Measurements from ENCODE around the gene DPF3.

DPF3 gene

DNA sequence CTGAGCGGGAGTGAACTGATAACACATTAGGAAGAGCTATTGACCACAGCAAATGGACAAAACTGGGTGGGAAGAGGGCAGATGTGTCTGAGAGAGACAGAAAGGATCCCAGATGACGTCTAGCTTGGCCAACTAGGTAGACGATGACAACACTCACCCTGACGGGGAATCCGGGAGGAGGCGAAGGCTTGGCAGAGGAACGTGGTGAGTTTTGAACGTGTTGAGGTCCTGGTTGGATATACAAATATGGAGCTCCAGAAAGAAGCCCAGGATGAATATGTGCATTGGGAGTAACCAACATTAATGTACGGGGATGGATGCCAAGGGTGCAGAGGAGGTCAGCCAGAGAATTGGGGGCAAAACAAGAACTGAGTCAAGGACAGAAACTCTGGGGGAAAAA is 60.7 kb downstream of the DPF3 start:
- no peak for DNase-seq

DNA sequence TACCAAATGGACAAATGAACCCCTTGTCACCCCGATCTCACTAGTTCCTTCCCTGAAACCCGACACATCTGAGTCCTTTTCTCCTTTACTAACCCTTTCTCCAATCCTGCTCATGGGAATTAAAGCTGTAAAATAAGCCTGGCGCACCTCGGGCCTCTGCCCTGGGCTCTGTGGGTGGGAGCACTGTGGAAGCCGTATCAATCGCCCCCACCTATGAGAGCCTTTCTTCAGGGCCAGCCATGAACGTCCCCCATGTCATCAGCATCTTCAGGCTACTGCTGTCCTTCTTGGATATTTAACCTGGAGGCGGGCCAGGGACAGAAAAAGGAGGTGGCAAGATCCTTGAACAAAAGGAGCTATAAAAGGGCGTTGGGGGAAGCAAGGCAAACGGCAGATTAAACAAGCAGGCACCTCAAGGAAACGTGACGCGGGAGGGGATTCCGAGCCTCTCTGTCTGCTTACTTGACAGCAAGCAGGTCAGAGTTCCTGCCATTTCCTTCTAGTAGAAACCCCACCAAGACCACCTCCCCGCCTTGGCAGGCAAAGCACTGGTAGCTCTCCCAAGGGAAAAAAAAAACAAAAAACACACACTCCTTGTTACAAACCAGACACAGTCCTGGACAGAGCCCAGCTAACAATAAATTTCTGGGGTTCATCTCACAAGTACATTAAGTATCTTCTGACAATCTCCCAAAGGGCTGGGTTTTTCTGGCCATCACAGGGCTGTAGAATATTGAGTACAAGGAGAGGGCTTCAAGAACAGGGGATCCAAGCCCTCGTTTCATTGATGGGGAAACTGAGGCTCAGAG is 62.9 kb downstream of the DPF3 start:
- no peak for DNase-seq

DNA sequence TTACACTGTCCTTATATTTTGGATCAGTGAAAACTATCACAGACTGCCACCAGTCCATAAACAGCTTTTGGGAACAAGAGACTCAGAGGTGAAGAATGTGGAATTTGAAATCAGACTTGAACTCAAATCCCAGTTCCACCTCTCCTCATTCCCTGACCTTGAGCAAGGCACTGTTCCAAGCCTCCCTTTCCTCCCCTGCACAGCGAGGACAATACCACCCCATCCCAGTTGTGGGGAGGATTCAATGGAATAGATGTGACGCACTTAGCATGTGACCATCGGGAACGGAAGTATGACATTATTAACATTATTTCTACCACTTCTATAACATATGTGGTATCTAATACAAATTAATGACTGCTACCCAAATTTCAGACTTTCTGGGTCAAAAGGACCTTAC is 63.5 kb downstream of the DPF3 start:
- no peak for DNase-seq

DNA sequence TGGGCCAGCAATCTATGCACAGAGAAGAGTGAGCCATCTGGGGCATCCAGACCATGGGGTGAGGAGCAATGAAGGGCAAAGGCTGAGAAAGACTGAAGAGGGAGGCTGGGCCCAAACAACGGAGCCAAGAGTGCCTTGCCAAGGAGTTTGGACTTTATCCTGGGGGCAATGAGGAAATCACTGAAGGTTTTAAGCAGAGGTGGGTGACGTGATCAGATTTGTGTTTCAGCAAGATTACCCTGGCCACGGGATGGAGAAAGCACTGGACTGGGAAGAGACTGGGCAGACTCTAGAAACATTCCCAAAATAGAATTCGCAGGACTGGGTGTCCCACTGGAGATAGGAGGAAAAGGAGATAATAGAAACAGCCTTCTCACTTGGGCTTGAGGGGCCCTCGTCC is 65.3 kb downstream of the DPF3 start:
- DNase-seq = no peak

DNA sequence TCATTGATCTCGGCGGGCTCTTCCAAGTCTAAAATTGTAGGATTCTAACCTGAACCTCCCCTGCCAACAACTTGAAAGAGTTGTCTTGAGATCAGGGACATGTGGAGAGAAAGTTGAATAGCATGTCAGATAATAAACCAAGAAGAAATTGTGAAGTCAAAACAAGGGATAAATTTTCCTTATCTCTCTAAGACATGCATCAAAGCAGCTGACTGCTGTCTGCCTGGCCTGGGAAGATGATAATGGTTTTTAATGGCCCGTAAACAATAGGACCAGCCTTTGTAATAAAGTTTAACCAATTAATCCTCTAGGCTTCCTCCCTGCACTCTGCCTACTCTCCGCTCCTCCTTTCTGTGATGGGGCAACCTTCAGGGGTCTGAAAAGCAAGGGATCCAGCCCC is 67.9 kb downstream of the DPF3 start:
- no peak for DNase-seq

DNA sequence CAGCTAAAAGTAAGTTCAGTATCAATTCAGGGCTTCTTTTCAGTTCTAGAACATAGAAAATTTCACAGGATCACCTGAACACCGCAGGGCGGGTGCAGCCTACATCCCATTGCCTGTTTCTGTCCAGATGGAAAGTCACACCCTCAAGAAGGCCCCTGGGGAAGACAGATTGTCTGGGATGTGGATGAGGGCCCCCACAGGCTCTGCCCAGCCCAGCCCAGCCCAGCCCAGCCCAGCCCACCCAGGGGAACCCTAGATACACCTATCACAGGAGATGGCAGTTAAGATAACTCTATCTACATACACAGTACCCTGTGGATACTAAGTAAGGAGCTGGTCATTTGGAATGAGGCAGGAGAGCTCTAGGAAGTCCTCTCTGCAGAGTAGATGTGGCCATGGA is 68.4 kb downstream of the DPF3 start:
- no peak for DNase-seq

DNA sequence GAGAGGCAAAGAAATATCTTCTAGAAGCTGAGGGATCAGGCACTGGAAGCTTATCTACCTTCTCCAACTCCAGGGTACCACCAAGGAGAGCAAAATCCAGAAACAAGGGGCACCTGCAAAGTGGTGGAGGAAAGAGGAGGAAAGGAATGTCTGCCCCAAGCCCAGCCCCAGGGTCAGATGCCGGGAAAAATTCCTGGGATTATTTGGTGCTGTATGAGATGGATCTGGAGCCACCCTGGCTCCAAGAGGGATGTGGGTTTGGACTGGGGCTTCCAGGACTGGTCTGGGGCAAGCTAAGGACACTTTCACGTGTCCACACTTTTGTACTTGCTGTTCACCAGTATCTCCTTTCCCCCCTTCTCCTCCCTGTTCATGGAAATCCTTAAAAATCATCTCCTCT is 69.8 kb downstream of the DPF3 start:
- DNase-seq = no peak

DNA sequence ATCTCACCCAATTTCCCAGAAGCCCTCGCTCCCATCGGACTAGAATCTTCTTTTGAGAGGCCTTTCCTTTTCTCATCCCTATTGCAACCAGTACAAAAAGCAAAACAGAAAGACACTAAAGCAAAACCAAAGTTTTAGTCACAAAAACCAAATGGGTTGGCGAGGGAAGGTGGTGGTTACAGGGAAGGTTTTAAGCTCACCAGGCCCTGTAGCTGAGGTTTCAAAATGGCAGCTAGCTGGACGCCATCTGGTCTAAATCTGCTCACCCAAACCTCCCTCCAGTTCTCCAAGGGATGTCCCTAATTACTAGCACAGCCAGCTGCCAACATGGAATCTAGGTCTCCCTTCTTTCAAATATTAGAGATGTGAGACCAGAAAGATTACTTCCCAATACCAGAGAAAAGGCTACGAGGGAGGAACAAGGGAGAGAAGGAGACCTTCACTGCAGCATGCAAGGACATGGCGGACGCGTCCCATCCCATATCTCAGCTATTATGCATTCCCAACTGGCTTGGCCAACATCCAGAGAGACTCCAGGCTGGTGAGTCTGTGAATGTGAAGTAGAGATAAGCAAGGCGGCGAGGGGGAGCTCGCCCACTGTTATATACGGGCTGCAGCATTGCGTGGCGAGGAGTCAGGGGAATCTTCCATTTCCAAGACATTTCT is 70.8 kb downstream of the DPF3 start:
- DNase-seq = no peak

DNA sequence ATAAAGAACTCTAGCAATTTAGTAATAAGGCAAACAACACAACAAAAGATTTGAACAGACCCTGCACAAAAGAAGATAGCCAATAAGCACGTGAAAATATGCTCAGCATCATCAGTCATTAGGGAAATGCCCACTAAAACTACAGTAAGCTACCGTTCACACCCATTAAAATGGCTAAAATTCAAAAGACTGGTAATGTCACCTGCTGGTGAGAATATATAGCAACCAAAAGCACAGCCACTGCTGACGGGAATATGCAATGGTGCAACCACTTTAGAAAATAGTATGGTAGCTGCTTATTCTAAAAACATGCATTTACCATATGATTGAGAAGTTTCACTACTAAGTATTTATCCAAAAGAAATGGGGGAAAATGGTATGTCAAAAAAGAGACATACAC is 74.9 kb downstream of the DPF3 start:
- no peak for DNase-seq

DNA sequence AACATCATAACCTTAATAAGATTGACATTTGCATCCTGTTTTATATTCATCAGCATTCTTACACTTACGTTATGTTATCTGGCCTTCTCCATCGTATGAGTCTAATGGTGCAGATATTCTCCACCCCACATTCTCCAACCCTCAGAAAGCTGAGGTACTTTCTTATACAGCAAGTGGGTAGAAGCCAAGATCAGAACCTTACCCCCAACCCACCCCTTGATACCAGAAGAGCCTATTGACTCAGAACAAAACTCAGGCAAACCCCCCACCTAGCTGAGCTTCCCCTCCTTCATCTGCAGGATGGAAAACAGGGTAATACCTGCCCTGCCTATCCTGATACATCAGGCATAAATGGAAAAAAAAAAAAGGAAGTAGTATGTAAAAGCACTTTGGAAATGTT is 77.6 kb downstream of the DPF3 start:
- no peak for DNase-seq

DNA sequence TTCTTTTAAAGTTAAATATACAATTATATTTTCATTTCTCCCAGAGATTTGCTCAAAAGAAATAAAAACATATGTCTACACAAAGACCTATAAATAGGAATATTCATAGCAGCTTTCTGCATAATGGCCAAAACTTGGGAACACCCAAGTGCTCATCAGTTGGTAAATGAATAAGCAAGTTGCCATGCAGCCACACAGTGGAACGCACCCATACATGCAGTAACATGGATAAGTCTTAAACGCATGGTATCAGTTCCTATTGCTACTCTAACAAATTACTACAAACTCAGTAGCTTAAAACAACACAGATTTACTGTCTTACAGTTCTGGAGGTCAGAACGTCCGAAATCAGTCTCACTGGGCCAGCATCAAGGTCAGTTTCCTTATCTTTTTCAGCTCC is 78.5 kb downstream of the DPF3 start:
- no peak for DNase-seq

DNA sequence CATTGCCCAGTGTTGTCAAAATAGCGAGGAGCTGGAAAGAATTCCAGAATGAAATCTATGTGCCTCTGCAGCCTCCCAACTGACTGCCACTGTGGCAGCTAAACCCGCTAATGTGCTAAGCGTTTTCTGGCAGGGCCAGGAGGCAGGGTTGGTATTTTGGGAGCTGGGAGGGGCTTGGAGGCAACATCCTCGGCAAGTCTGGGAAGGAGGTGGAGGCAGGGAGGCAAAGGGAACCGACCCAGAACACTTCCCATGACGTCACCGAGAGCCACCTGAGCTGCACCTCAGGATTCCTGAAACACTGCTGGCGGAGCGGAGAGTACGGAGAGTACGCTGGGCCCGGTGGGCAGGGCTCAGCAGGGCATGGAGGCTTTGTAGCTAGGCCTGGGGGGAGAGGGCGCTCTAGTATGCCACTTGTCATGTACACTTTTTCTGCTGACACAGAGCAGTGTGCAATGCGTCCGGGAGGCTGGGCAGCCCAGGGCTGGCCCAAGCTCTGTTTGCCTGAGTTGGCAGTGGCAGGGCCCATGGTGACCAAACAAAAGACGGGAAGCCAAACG is 81.5 kb downstream of the DPF3 start:
- DNase-seq = no peak

DNA sequence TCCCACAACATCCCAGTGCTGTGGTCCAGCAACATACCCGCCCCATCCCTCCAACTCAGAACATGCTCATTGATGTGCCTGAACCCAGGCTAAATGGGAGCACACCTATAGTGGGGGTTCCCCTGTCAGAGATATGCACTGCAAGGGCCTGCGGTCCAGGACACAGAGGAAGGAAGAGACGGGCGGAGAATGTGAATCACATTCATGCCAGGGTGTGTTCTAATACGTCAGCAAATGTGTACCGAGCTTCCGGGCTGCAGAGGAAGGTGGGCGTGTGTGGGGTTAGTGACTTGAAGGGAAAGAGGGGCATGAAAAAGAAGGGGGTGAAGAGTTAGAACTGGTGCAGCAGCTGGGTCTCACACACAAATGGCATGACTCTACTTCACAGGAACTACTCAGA is 83.7 kb downstream of the DPF3 start:
- DNase-seq = peak; percentile 45 to 60

DNA sequence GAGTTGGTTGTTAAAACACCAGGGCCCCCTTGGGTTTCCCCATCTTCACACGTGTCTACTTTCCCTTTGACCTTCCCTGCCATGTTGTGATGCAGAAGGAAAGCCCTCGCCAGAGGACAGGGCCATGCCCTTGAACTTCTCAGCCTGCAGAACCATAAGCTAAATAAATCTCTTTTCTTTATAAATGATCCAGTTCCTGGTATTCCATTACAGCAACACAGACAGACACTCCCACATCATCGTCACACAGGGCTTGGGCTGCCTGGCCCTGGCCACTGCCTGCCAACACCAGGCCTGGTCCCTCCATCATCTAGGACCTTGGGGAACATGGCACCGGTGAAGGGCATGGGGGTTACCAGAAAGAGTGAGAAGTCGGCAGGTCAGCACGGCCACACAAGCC is 84.8 kb downstream of the DPF3 start:
- DNase-seq = no peak

DNA sequence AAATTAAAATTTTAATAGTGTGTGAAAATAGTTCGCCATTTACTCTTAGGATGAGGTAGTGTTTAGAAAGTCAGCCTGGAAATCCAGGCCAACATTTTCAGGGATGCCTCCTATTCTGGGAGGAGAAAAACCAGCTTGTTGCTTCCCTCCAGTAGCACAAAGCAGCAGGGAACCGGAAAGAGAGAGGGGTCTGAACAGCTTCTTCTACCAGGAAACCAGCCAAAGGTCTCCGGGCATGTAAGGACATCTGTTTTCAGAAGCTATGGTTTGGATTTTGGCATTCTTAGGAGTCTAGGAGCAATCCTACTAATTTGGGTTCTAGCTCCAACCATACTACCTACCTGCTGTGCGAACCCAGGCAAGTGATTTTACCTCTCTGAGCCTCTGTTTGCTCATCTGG is 85.3 kb downstream of the DPF3 start:
- DNase-seq = no peak

DNA sequence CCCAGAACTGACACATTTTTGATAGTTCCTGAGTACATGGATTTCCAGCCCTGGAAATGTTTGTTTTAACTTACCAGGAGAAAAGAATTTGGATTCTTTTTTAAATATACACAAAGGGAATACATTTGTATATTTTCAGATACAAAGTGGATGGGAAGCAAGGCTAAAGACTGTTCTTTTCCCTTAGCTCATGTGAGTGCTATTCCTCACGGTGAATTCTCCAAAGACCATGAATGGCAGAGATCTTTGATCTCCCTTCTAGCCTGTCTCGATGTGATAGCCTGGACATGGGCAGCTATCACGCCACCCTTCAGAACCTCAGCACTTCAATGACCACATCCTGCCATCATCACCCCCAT is 91.3 kb downstream of the DPF3 start:
- DNase-seq = no peak

DNA sequence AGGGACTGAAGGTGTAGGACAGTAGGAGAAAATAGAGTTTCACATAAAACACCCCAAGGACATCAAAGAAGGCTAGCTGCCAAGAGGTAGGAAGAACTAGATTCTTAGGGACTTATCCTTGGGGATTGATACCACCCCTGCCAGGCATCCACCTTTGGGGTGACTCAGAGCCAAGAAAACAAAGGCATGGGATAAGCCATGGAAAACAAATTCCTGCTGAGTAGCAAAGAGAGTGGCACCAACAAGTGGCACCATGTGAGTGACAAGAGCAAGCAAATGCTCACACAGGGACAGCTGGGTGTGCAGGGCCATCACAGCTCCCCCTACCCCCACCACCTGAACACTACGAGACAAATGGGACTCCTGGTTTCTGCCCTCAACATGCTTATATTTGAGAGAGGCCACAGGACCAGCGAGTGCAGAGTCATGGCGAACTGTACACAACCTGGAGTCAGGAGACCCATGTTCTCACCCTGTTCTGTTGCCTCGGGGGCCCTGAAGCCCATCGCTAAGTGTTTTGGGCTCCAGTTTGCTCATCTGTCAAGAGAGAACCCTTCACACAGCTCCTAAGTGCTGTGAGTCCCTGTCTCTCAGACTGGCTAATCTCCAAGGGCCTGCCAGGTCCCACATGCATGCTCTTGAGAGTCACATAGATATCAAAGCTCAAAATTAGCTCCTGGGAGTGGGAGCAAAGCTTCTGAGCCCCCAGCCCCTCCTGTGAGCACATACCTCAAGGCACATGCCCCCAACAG is 91.9 kb downstream of the DPF3 start:
- no peak for DNase-seq

DNA sequence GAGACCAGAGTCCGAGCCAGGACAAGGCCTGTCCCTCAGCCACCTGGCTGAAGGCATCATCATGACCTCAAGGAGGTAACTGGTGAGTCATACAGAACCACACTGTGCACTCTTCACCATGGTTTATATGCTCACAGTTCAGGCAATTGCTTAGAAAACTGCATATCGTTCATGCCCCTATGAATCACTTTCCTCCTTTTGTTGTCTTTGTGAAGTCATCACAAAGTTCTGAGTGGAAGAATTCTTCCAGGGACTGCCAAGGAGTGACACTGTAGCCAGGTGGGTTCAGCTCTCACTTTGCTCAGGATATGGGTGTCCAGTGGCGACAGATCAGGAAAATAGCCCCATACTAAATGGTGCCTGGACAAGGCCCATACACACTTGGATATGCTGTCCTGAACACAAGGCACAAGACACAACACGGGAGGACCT is 92.5 kb downstream of the DPF3 start:
- no peak for DNase-seq

DNA sequence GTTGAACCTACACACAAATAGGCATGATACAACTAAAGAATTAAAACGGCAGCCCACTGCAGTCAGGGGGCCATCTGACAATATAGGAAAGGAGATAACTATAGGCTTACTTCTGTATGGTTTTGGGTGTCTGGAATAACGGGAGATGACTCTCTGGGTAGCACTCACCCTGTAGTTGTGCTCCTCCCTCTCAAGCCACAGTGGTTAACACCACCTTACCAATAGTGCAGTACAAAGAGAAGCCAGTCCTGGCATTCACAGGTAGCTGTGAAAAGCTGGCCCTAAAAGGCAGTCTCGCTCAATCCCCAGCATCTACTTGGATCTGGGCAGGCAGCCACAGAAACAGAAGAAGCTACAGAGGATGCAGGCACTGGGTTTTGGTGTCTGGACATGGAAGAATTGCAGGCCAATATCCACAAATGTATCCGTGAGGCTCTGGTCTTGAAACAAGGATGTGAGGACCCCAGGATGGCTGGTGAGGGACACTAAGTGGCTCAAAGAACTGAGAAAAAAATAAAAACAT is 93.0 kb downstream of the DPF3 start:
- DNase-seq = no peak

DNA sequence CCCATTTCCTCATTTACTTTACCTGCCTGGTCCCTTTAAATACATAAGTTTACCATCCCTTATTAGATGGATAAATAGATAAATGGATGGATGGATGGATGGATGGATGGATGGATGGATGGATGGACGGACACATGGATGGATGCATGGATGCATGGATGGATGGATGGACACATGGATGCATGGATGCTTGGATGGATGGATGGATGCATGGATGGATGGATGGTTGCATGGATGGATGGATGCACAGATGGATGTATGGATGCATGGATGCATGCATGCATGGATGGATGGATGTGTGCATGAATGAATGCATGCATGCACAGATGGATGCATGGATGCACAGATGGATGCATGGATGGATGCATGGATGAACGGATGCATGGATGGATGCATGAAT is 93.6 kb downstream of the DPF3 start:
- DNase-seq = no peak

DNA sequence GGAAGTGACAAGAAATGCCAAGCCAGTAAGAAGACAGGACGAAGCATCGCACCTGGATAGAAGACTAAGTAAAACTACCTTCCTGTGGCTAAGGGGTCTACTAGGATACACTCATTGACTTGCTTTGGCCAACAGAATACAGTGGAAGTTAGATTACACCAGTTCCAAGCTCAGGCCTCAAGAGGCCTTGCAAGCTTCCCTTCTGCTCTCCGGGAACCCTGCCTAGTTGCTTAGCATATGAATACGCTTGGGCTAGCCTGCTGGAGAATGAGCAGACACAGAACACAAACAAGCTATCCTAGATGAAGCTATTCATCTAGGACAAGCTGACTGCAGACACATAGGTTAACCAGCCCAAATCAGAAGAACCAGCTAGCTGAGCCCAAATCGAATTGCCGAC is 97.0 kb downstream of the DPF3 start:
- DNase-seq = no peak

DNA sequence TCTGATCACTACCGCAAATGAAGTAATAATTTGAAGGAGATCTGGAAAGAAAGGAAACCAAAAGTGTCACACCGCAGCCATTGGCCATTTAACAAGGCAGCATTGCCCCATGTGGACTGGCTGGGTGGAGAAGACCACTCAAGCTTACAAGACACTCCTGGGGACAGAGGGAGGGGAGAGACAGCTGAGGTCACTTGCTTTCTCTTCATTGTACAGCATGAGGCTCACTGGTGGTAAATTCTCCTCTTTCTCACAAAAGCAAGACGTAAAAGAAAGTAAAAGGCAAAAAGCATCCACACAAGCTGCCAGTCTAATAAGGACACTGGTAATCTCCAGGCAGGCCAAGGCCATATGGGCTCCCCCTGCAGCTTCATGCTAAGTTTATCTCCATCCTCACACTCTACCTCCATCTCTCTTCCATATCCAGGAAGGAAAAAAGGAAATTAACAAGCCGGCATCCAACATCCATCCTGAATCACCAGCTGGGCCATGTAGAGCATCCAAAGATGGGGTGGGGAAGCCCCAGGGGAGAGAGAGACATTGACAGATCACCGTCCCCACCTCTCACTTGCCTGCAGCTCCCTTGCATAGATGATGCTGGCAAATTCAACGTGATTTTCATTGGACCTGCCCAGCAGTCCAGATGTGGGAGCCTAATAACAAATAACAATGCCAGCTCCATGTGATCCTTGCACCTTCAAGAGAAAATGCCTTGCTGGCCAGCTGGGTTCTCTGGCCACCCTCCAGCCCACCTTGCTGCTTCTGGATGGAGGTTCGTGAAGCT is 100.6 kb downstream of the DPF3 start:
- DNase-seq = no peak
